Gastrocnemius medialis (tissue), 4 donors: Measurements from ENCODE around the gene SLC31A2. TPM values are rescaled to one million over a fixed set of nuclear protein-coding genes. Genes with fewer than 3 reads are reported as not detected.
A peak's percentile ranks its signal among the peaks of the same experiment; 100 is the strongest.

Experiments used
- ATAC-seq, 2 donors: fragments of 150-250 bp; one replicate each; pipeline ENCODE4 v1.9.1; 2016
- DNase-seq, 2 donors: peaks; one replicate each; pipeline ENCODE4 v3.0.0-alpha.2; 2019
- H3K27ac ChIP-seq, 4 donors: fragments of 200-600 bp; sonication (generic); 1 replicate in 1 of 4; 2 replicates in 3 of 4; pipeline ENCODE4 v1.5.1; 2016 to 2018; ENCODE audit warnings: mild to moderate bottlenecking in 2 of 4, moderate library complexity in 1 of 4
- H3K27me3 ChIP-seq, 3 donors: fragments of 200-600 bp; sonication (generic) in 2 of 3; 1 replicate in 1 of 3; 2 replicates in 2 of 3; pipeline versions ENCODE4 v1.5.1 to v1.6.0; 2016 to 2019; ENCODE audit warnings: mild to moderate bottlenecking in 1 of 3, moderate library complexity in 1 of 3
- H3K36me3 ChIP-seq, 2 donors: fragments of 200-600 bp; sonication (generic) in 1 of 2; one replicate each; pipeline ENCODE4 v1.5.1; 2017 to 2018
- H3K4me1 ChIP-seq, 2 donors: fragments of 200-600 bp; sonication (generic) in 1 of 2; one replicate each; pipeline ENCODE4 v1.5.1; 2016 to 2017; ENCODE audit warnings: mild to moderate bottlenecking in 2 of 2
- H3K4me3 ChIP-seq, 4 donors: fragments of 200-600 bp; sonication (generic) in 3 of 4; 1 replicate in 1 of 4; 2 replicates in 3 of 4; pipeline ENCODE4 v1.5.1; 2016 to 2019; ENCODE audit warnings: mild to moderate bottlenecking in 2 of 4
- H3K9me3 ChIP-seq, 3 donors: fragments of 200-600 bp; sonication (generic) in 2 of 3; 1 replicate in 1 of 3; 2 replicates in 2 of 3; pipeline ENCODE4 v1.5.1; 2016 to 2019
- CTCF ChIP-seq, 5 experiments: fragments of 450-650 bp in 3 of 5; fragments of 200-600 bp in 2 of 5; sonication (generic) in 2 of 5; IDR thresholded peaks in 4 of 5; conservative IDR thresholded peaks in 1 of 5; 1 replicate in 4 of 5; 2 replicates in 1 of 5; pipeline ENCODE4 v1.5.1; 2016 to 2019; ENCODE audit warnings: antibody characterized with exemption in 5 of 5, mild to moderate bottlenecking in 3 of 5, moderate library complexity in 3 of 5
- POLR2A ChIP-seq, 2 donors: fragments of 450-650 bp; IDR thresholded peaks; one replicate each; pipeline ENCODE4 v1.6.1; 2017; ENCODE audit warnings: antibody characterized with exemption in 2 of 2, mild to moderate bottlenecking in 2 of 2, moderate library complexity in 2 of 2
- in situ Hi-C, 4 donors: fragments of 200-750 bp; cut with MboI; loops; one replicate each; pipeline versions ENCODE4 v1.15.0 to v1.8.0; 2017; ENCODE audit warnings: low sequenced_read_pairs in 4 of 4
- intact Hi-C: fragments of 100-400 bp; cut with DNase I; formaldehyde crosslinking; loops from one replicate; pipeline ENCODE4 v1.15.1; 2023; ENCODE audit warnings: low total_unique reads
- total RNA-seq, 4 donors: library from RNA; depleted of rRNA; stranded (reverse); fragments of >200 nt; gene quantifications; one replicate each; pipeline versions ENCODE4 v1.1.0 to v1.2.3, GENCODE V29; 2016

The SLC31A2 gene
- total RNA-seq, 4 donors from 2014 or later, result 17.5 to 29.6 (median 23.9) TPM

- intact Hi-C loops (no loop called here), in situ Hi-C loops (no loop called here)
- Histone ChIP-seq H3K9me3 (no peaks in the 10 kb centered on the region), H3K4me1 (peaks cover 0 to 27% of the 10 kb centered on the region in 2 donors), H3K4me3 (no peak overlapping the region), H3K27me3 (no peaks in the 10 kb centered on the region), H3K36me3 (peaks cover 0 to 57% of the 10 kb centered on the region in 2 donors), H3K27ac (no peak overlapping the region)
- no peak for ATAC-seq
- no peak for TF ChIP-seq POLR2A (IDR thresholded peaks at IDR 0.05)
- TF ChIP-seq CTCF (IDR thresholded peaks at IDR 0.05 in 4 of 5, conservative IDR thresholded peaks at IDR 0.05 in 1 of 5), result no peak
- DNase-seq, result no peak
Measured at GRCh38 chr9:113160571-113160970, 9.8 kb downstream of the SLC31A2 start.

GRCh38 chr9:113163001-113163400, 12.2 kb downstream of the SLC31A2 start:
- TF ChIP-seq POLR2A (IDR thresholded peaks at IDR 0.05), result no peak
- TF ChIP-seq CTCF (IDR thresholded peaks at IDR 0.05 in 4 of 5, conservative IDR thresholded peaks at IDR 0.05 in 1 of 5), result no peak
- in situ Hi-C loops, result no loop called here
- Histone ChIP-seq H3K4me1 (peaks cover 0 to 17% of the 10 kb centered on the region in 2 donors), H3K9me3 (no peaks in the 10 kb centered on the region), H3K4me3 (no peak overlapping the region), H3K27me3 (no peaks in the 10 kb centered on the region), H3K27ac (no peak overlapping the region), H3K36me3 (peaks cover 0 to 73% of the 10 kb centered on the region in 2 donors)
- ATAC-seq, result no peak
- intact Hi-C loops, result no loop called here
- no peak for DNase-seq

- Histone ChIP-seq H3K9me3 (no peaks in the 10 kb centered on the region), H3K27me3 (no peaks in the 10 kb centered on the region), H3K27ac (peak overlapping the region; percentile 14 to 73 (median 34)), H3K4me1 (peaks cover 0 to 17% of the 10 kb centered on the region in 2 donors), H3K4me3 (no peak overlapping the region), H3K36me3 (peaks cover 0 to 83% of the 10 kb centered on the region in 2 donors)
- in situ Hi-C loops, result no loop called here
- ATAC-seq, result peak; percentile 93
- DNase-seq, result peak; percentile 55 to 78
- intact Hi-C loops, result no loop called here
- TF ChIP-seq POLR2A (IDR thresholded peaks at IDR 0.05), result no peak
Measured at GRCh38 chr9:113164536-113165300, 13.9 kb downstream of the SLC31A2 start.

- in situ Hi-C loops, result no loop called here
- no peak overlapping the region for H3K27ac ChIP-seq
- H3K9me3 ChIP-seq, result no peaks in the 10 kb centered on the region
- H3K4me3 ChIP-seq, result no peak overlapping the region
- H3K36me3 ChIP-seq, result peaks cover 6 to 94% of the 10 kb centered on the region in 2 donors
- peaks cover 0 to 17% of the 10 kb centered on the region in 2 donors for H3K4me1 ChIP-seq
- no peak for ATAC-seq
- H3K27me3 ChIP-seq, result no peaks in the 10 kb centered on the region
- no peak for DNase-seq
- TF ChIP-seq POLR2A (IDR thresholded peaks at IDR 0.05) (no peak), CTCF (IDR thresholded peaks at IDR 0.05 in 4 of 5, conservative IDR thresholded peaks at IDR 0.05 in 1 of 5) (no peak)
- intact Hi-C loops, result no loop called here
Measured at GRCh38 chr9:113166039-113166438, 15.2 kb downstream of the SLC31A2 start.

- TF ChIP-seq POLR2A (IDR thresholded peaks at IDR 0.05) (no peak), CTCF (IDR thresholded peaks at IDR 0.05 in 4 of 5, conservative IDR thresholded peaks at IDR 0.05 in 1 of 5) (no peak)
- Histone ChIP-seq H3K4me1 (peaks cover 0 to 17% of the 10 kb centered on the region in 2 donors), H3K36me3 (peaks cover 6 to 90% of the 10 kb centered on the region in 2 donors), H3K9me3 (no peaks in the 10 kb centered on the region), H3K27me3 (no peaks in the 10 kb centered on the region), H3K4me3 (no peak overlapping the region), H3K27ac (no peak overlapping the region)
- ATAC-seq (no peak), DNase-seq (no peak)
- in situ Hi-C loops, result no loop called here
- intact Hi-C loops, result no loop called here
Measured at GRCh38 chr9:113168809-113169208, 18.0 kb downstream of the SLC31A2 start.
